ENCODE data around the gene MGAT1. TPM values are rescaled to one million over a fixed set of nuclear protein-coding genes. Genes with fewer than 3 reads are reported as not detected.

Gene MGAT1
- polyA plus RNA-seq, 1 donor from 2014 or later = 31.8 TPM

DNA sequence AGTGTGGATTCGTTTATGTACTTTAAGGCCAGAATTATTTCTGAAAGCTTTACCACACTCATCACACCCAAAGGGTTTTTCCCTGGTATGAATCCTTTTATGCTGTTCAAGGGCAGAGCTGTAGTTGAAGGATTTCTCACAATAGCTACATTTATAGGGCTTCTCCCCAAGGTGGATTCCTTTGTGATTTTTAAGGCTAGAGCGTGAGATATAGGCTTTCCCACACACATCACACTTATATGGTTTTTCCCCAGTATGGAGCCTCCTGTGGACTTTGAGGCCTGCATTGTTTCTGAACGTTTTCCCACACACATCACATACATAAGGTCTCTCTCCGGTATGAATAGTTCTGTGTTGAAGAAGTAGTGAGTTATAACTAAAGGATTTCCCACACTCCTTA, 47.2 kb upstream of the MGAT1 start:
- Histone ChIP-seq H3K4me2 (ENCODE audit: low read length) (no peak overlapping the region), H3K9me3 (ENCODE audit: low read length) (peaks cover 11% of the 10 kb centered on the region), H3F3A (ENCODE audit: insufficient read depth, low read length, poor library complexity, severe bottlenecking) (no peaks in the 10 kb centered on the region), H2AFZ (ENCODE audit: low read depth, low read length) (no peak overlapping the region), H3K4me3 (ENCODE audit: low read length) (no peak overlapping the region), H4K20me1 (ENCODE audit: insufficient read depth) (no peaks in the 10 kb centered on the region), H3K36me3 (ENCODE audit: insufficient read depth, low read length) (peaks cover 42% of the 10 kb centered on the region), H3K79me2 (replicated peaks; ENCODE audit: insufficient read depth, low read length) (no peaks in the 10 kb centered on the region), H3K27me3 (ENCODE audit: insufficient read depth, low read depth, low read length) (no peaks in the 10 kb centered on the region), H3K9ac (ENCODE audit: low read length) (no peak overlapping the region), H3K9me2 (ENCODE audit: insufficient read depth, low read length) (no peaks in the 10 kb centered on the region), H3K27ac (ENCODE audit: low read length) (no peak overlapping the region)
- TF ChIP-seq RAD21 (conservative IDR thresholded peaks at IDR 0.05) (no peak), SMC3 (conservative IDR thresholded peaks at IDR 0.05; ENCODE audit: poor library complexity) (no peak), EP300 (conservative IDR thresholded peaks at IDR 0.05; ENCODE audit: poor library complexity, severe bottlenecking) (no peak), TAF1 (IDR thresholded peaks at IDR 0.05; ENCODE audit: low read depth) (no peak), EZH2 (IDR thresholded peaks at IDR 0.05; ENCODE audit: borderline replicate concordance, insufficient read depth, low read length, poor library complexity, severe bottlenecking) (no peak), POLR2AphosphoS5 (IDR thresholded peaks at IDR 0.05) (no peak)
- TF ChIP-seq, protein P1, sequence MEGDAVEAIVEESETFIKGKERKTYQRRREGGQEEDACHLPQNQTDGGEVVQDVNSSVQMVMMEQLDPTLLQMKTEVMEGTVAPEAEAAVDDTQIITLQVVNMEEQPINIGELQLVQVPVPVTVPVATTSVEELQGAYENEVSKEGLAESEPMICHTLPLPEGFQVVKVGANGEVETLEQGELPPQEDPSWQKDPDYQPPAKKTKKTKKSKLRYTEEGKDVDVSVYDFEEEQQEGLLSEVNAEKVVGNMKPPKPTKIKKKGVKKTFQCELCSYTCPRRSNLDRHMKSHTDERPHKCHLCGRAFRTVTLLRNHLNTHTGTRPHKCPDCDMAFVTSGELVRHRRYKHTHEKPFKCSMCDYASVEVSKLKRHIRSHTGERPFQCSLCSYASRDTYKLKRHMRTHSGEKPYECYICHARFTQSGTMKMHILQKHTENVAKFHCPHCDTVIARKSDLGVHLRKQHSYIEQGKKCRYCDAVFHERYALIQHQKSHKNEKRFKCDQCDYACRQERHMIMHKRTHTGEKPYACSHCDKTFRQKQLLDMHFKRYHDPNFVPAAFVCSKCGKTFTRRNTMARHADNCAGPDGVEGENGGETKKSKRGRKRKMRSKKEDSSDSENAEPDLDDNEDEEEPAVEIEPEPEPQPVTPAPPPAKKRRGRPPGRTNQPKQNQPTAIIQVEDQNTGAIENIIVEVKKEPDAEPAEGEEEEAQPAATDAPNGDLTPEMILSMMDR (IDR thresholded peaks at IDR 0.05; ENCODE audit: poor library complexity, severe bottlenecking) = no peak

DNA sequence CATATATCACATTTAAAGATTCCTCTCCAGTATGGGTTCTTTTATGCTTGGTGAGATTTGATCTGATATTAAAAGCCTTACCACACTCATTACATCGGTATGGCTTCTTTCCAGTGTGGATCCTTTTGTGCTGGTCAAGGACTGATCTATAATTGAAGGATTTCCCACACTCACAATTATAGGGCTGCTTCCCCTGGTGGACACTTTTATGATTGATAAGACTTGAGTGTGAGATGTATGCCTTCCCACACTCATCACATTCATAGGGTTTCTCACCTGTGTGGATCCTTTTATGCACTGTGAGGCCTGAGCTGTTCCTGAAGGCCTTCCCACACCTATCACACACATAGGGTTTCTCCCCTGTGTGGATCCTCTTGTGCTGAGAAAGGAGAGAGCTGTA, 46.3 kb upstream of the MGAT1 start:
- Histone ChIP-seq H2AFZ (ENCODE audit: low read depth, low read length) (no peak overlapping the region), H3K4me3 (ENCODE audit: low read length) (no peak overlapping the region), H3K9me2 (ENCODE audit: insufficient read depth, low read length) (no peaks in the 10 kb centered on the region), H3K27me3 (ENCODE audit: insufficient read depth, low read depth, low read length) (no peaks in the 10 kb centered on the region), H3K9me3 (ENCODE audit: low read length) (peaks cover 11% of the 10 kb centered on the region), H3K36me3 (ENCODE audit: insufficient read depth, low read length) (peaks cover 42% of the 10 kb centered on the region), H4K20me1 (ENCODE audit: insufficient read depth) (no peaks in the 10 kb centered on the region), H3F3A (ENCODE audit: insufficient read depth, low read length, poor library complexity, severe bottlenecking) (no peaks in the 10 kb centered on the region), H3K79me2 (replicated peaks; ENCODE audit: insufficient read depth, low read length) (no peaks in the 10 kb centered on the region), H3K9ac (ENCODE audit: low read length) (no peak overlapping the region), H3K4me2 (ENCODE audit: low read length) (no peak overlapping the region), H3K27ac (ENCODE audit: low read length) (no peak overlapping the region)
- TF ChIP-seq TAF1 (IDR thresholded peaks at IDR 0.05; ENCODE audit: low read depth) (no peak), EP300 (conservative IDR thresholded peaks at IDR 0.05; ENCODE audit: poor library complexity, severe bottlenecking) (no peak), EZH2 (IDR thresholded peaks at IDR 0.05; ENCODE audit: borderline replicate concordance, insufficient read depth, low read length, poor library complexity, severe bottlenecking) (no peak), POLR2AphosphoS5 (IDR thresholded peaks at IDR 0.05) (no peak), RAD21 (conservative IDR thresholded peaks at IDR 0.05) (no peak), MXI1 (conservative IDR thresholded peaks at IDR 0.05; ENCODE audit: poor library complexity, severe bottlenecking) (no peak), SMC3 (conservative IDR thresholded peaks at IDR 0.05; ENCODE audit: poor library complexity) (no peak)
- TF ChIP-seq, protein P1 (IDR thresholded peaks at IDR 0.05; ENCODE audit: poor library complexity, severe bottlenecking) = no peak
- TF ChIP-seq, protein P2, sequence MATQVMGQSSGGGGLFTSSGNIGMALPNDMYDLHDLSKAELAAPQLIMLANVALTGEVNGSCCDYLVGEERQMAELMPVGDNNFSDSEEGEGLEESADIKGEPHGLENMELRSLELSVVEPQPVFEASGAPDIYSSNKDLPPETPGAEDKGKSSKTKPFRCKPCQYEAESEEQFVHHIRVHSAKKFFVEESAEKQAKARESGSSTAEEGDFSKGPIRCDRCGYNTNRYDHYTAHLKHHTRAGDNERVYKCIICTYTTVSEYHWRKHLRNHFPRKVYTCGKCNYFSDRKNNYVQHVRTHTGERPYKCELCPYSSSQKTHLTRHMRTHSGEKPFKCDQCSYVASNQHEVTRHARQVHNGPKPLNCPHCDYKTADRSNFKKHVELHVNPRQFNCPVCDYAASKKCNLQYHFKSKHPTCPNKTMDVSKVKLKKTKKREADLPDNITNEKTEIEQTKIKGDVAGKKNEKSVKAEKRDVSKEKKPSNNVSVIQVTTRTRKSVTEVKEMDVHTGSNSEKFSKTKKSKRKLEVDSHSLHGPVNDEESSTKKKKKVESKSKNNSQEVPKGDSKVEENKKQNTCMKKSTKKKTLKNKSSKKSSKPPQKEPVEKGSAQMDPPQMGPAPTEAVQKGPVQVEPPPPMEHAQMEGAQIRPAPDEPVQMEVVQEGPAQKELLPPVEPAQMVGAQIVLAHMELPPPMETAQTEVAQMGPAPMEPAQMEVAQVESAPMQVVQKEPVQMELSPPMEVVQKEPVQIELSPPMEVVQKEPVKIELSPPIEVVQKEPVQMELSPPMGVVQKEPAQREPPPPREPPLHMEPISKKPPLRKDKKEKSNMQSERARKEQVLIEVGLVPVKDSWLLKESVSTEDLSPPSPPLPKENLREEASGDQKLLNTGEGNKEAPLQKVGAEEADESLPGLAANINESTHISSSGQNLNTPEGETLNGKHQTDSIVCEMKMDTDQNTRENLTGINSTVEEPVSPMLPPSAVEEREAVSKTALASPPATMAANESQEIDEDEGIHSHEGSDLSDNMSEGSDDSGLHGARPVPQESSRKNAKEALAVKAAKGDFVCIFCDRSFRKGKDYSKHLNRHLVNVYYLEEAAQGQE (IDR thresholded peaks at IDR 0.05; ENCODE audit: borderline replicate concordance) = no peak
